ENCODE data around the gene C4orf50.
A peak's percentile ranks its signal among the peaks of the same experiment; 100 is the strongest.
"Not testable (repeated sequence)": the region's sequence is repeated elsewhere in the genome, so short reads cannot be mapped to it uniquely, and the experiment has no call there.

C4orf50 gene

GRCh38 chr4:6017030-6017429 is 1.2 kb downstream of the C4orf50 start:
- DNase-seq (ENCODE audit: low read depth in 2 of 2), result no peak

- no peak for DNase-seq (ENCODE audit: low read depth in 2 of 2)
Measured at GRCh38 chr4:6013564-6013963, 4.7 kb downstream of the C4orf50 start.

GRCh38 chr4:6012200-6012599 is 6.0 kb downstream of the C4orf50 start:
- DNase-seq (ENCODE audit: low read depth in 2 of 2), result no peak

GRCh38 chr4:6011686-6012085 is 6.5 kb downstream of the C4orf50 start:
- DNase-seq (ENCODE audit: low read depth in 2 of 2), result no peak

- no peak for DNase-seq (ENCODE audit: low read depth in 2 of 2)
Measured at GRCh38 chr4:6011271-6011671, 7.0 kb downstream of the C4orf50 start.

GRCh38 chr4:6010789-6011188 is 7.4 kb downstream of the C4orf50 start:
- no peak for DNase-seq (ENCODE audit: low read depth in 2 of 2)

GRCh38 chr4:6009452-6009851 is 8.8 kb downstream of the C4orf50 start:
- no peak for DNase-seq (ENCODE audit: low read depth in 2 of 2)

- DNase-seq (ENCODE audit: low read depth in 2 of 2), result no peak
Measured at GRCh38 chr4:6008766-6009385, 9.4 kb downstream of the C4orf50 start.

- DNase-seq (ENCODE audit: low read depth in 2 of 2), result no peak
Measured at GRCh38 chr4:6008092-6008551, 10.1 kb downstream of the C4orf50 start.

GRCh38 chr4:6005175-6005574 is 13.1 kb downstream of the C4orf50 start:
- no peak for DNase-seq (ENCODE audit: low read depth in 2 of 2)

GRCh38 chr4:6003485-6003884 is 14.7 kb downstream of the C4orf50 start:
- not testable (repeated sequence) for DNase-seq (ENCODE audit: low read depth in 2 of 2)

- no peak for DNase-seq (ENCODE audit: low read depth in 2 of 2)
Measured at GRCh38 chr4:6002926-6003325, 15.3 kb downstream of the C4orf50 start.

GRCh38 chr4:6002492-6002833 is 15.8 kb downstream of the C4orf50 start:
- DNase-seq (ENCODE audit: low read depth in 2 of 2), result no peak

- DNase-seq (ENCODE audit: low read depth in 2 of 2), result no peak
Measured at GRCh38 chr4:6001680-6002491, 16.3 kb downstream of the C4orf50 start.

- no peak for DNase-seq (ENCODE audit: low read depth in 2 of 2)
Measured at GRCh38 chr4:5999830-6000365, 18.3 kb downstream of the C4orf50 start.

GRCh38 chr4:5999356-5999755 is 18.9 kb downstream of the C4orf50 start:
- no peak for DNase-seq (ENCODE audit: low read depth in 2 of 2)

- peak; percentile 11 to 12 for DNase-seq (ENCODE audit: low read depth in 2 of 2)
Measured at GRCh38 chr4:5998333-5998936, 19.8 kb downstream of the C4orf50 start.

GRCh38 chr4:5996641-5997040 is 21.6 kb downstream of the C4orf50 start:
- DNase-seq (ENCODE audit: low read depth in 2 of 2), result no peak

GRCh38 chr4:5995901-5996623 is 22.2 kb downstream of the C4orf50 start:
- no peak for DNase-seq (ENCODE audit: low read depth in 2 of 2)

GRCh38 chr4:5993876-5994811 is 24.1 kb downstream of the C4orf50 start:
- no peak for DNase-seq (ENCODE audit: low read depth in 2 of 2)

- not testable (repeated sequence) for DNase-seq (ENCODE audit: low read depth in 2 of 2)
Measured at GRCh38 chr4:5993346-5993745, 24.9 kb downstream of the C4orf50 start.

Data from fibroblast of skin of left quadriceps (primary cell).